HuH-7.5 (cell line): Measurements from ENCODE around the gene CARHSP1.
"Not testable (repeated sequence)": the region's sequence is repeated elsewhere in the genome, so short reads cannot be mapped to it uniquely, and the experiment has no call there.

Source experiments
- DNase-seq: peaks from one replicate; pipeline ENCODE4 v3.0.0; 2011; ENCODE audit warnings: low spot score

CARHSP1 gene

GRCh38 chr16:8854298-8854948, 14.4 kb downstream of the CARHSP1 start:
- DNase-seq: no peak

GRCh38 chr16:8853611-8854010, 15.2 kb downstream of the CARHSP1 start:
- no peak for DNase-seq

GRCh38 chr16:8853150-8853549, 15.7 kb downstream of the CARHSP1 start:
- no peak for DNase-seq

GRCh38 chr16:8852534-8852933, 16.3 kb downstream of the CARHSP1 start:
- no peak for DNase-seq

- DNase-seq: no peak
These were observed 16.9 kb downstream of the CARHSP1 start for GRCh38 chr16:8851761-8852403.

GRCh38 chr16:8850279-8850885, 18.4 kb downstream of the CARHSP1 start:
- DNase-seq: no peak

GRCh38 chr16:8849411-8850011, 19.3 kb downstream of the CARHSP1 start:
- DNase-seq: no peak

GRCh38 chr16:8848939-8849391, 19.8 kb downstream of the CARHSP1 start:
- no peak for DNase-seq

- no peak for DNase-seq
These were observed 20.4 kb downstream of the CARHSP1 start for GRCh38 chr16:8848231-8848938.

- no peak for DNase-seq
These were observed 21.2 kb downstream of the CARHSP1 start for GRCh38 chr16:8847623-8848022.

GRCh38 chr16:8847145-8847544, 21.7 kb downstream of the CARHSP1 start:
- no peak for DNase-seq

GRCh38 chr16:8846401-8846932, 22.3 kb downstream of the CARHSP1 start:
- DNase-seq: no peak

GRCh38 chr16:8845699-8846298, 23.0 kb downstream of the CARHSP1 start:
- no peak for DNase-seq

- not testable (repeated sequence) for DNase-seq
These were observed 25.5 kb downstream of the CARHSP1 start for GRCh38 chr16:8843296-8843695.

GRCh38 chr16:8842016-8842415, 26.8 kb downstream of the CARHSP1 start:
- not testable (repeated sequence) for DNase-seq

- not testable (repeated sequence) for DNase-seq
These were observed 31.2 kb downstream of the CARHSP1 start for GRCh38 chr16:8837594-8837993.

GRCh38 chr16:8836797-8837196, 32.0 kb downstream of the CARHSP1 start:
- DNase-seq: not testable (repeated sequence)

- no peak for DNase-seq
These were observed 36.1 kb downstream of the CARHSP1 start for GRCh38 chr16:8832717-8833105.

- DNase-seq: no peak
These were observed 36.7 kb downstream of the CARHSP1 start for GRCh38 chr16:8831871-8832716.

- DNase-seq: no peak
These were observed 37.4 kb downstream of the CARHSP1 start for GRCh38 chr16:8831450-8831849.
